HG03025 (cell line): ENCODE results near the gene ASTN2.

Source experiments
- ATAC-seq: cut with Tn5 transposase; IDR thresholded peaks from one replicate; pipeline ENCODE4 v1.9.1; 2021; ENCODE audit warnings: mild to moderate bottlenecking, moderate library complexity; ENCODE audit not compliant: unreplicated experiment, low FRiP score

Gene ASTN2

GRCh38 chr9:117368684-117369230 is 46.1 kb downstream of the ASTN2 start:
- no peak for ATAC-seq

- ATAC-seq: no peak
Observed at GRCh38 chr9:117365438-117365837, 49.4 kb downstream of the ASTN2 start.

- no peak for ATAC-seq
Observed at GRCh38 chr9:117363006-117363405, 51.9 kb downstream of the ASTN2 start.

- ATAC-seq: no peak
Observed at GRCh38 chr9:117359910-117360309, 54.9 kb downstream of the ASTN2 start.

- ATAC-seq: no peak
Observed at GRCh38 chr9:117355542-117355941, 59.3 kb downstream of the ASTN2 start.

- no peak for ATAC-seq
Observed at GRCh38 chr9:117354997-117355396, 59.9 kb downstream of the ASTN2 start.

GRCh38 chr9:117354244-117354847 is 60.5 kb downstream of the ASTN2 start:
- ATAC-seq: no peak

GRCh38 chr9:117344892-117345660 is 69.8 kb downstream of the ASTN2 start:
- ATAC-seq: no peak

GRCh38 chr9:117343427-117343826 is 71.4 kb downstream of the ASTN2 start:
- ATAC-seq: no peak

GRCh38 chr9:117341151-117341550 is 73.7 kb downstream of the ASTN2 start:
- no peak for ATAC-seq

- ATAC-seq: no peak
Observed at GRCh38 chr9:117340422-117340821, 74.4 kb downstream of the ASTN2 start.

GRCh38 chr9:117335837-117336433 is 78.9 kb downstream of the ASTN2 start:
- ATAC-seq: no peak

- ATAC-seq: no peak
Observed at GRCh38 chr9:117334101-117334500, 80.8 kb downstream of the ASTN2 start.

- no peak for ATAC-seq
Observed at GRCh38 chr9:117325831-117326230, 89.0 kb downstream of the ASTN2 start.

GRCh38 chr9:117325110-117325731 is 89.6 kb downstream of the ASTN2 start:
- no peak for ATAC-seq

GRCh38 chr9:117323390-117323789 is 91.5 kb downstream of the ASTN2 start:
- no peak for ATAC-seq

- no peak for ATAC-seq
Observed at GRCh38 chr9:117317192-117317591, 97.7 kb downstream of the ASTN2 start.

- ATAC-seq: no peak
Observed at GRCh38 chr9:117315236-117315635, 99.6 kb downstream of the ASTN2 start.

- ATAC-seq: no peak
Observed at GRCh38 chr9:117313989-117314388, 100.9 kb downstream of the ASTN2 start.

GRCh38 chr9:117307701-117308100 is 107.2 kb downstream of the ASTN2 start:
- no peak for ATAC-seq

- ATAC-seq: no peak
Observed at GRCh38 chr9:117306032-117306431, 108.8 kb downstream of the ASTN2 start.
